Vagina (tissue), 2 donors: ENCODE measurements around the gene DCST2.

ENCODE experiments used
- POLR2A ChIP-seq, 2 donors: fragments of 450-650 bp; IDR thresholded peaks; one replicate each; pipeline ENCODE4 v1.6.1; 2017; ENCODE audit warnings: antibody characterized with exemption in 2 of 2, mild to moderate bottlenecking in 2 of 2, moderate library complexity in 2 of 2
- POLR2AphosphoS5 ChIP-seq, 2 donors: sonication (generic); formaldehyde crosslinking; IDR thresholded peaks; one replicate each; pipeline ENCODE4 v1.9.0; 2017; ENCODE audit warnings: antibody characterized with exemption in 2 of 2, mild to moderate bottlenecking in 2 of 2, low read depth in 1 of 2; ENCODE audit not compliant: insufficient read depth in 1 of 2

DNA sequence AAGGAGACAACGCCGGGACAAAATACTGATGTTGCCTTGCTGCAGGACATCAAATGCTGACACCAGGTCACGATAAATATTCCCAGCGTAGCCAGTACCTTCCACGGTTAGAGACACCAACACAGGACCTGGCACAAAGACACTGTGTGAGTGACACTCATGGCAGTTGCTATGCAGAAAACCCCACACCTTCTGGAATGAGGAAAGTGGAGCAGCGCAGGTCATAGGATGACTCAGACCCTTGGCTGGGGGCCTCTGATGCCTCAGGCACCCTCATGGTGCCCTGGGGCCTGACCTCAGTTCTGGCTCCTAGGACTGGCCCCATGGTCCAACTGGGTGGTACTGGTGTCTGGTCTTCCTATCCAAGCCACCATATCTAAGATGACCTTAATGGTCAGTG, 7.0 kb downstream of the DCST2 start:
- no peak for TF ChIP-seq POLR2A (IDR thresholded peaks at IDR 0.05)
- TF ChIP-seq POLR2AphosphoS5 (IDR thresholded peaks at IDR 0.05; ENCODE audit: insufficient read depth in 1 of 2, low read depth in 1 of 2), result no peak
